Caki2 (cell line): ENCODE measurements around the gene GARNL3. TPM values are rescaled to one million over a fixed set of nuclear protein-coding genes. Genes with fewer than 3 reads are reported as not detected.
A peak's percentile ranks its signal among the peaks of the same experiment; 100 is the strongest.

ENCODE experiments used
- DNase-seq: peaks from one replicate; pipeline ENCODE4 v3.0.0-alpha.2; 2015; ENCODE audit warnings: low read depth
- in situ Hi-C: cut with HindIII; loops from 2 replicates; pipeline ENCODE4 v1.10.0; 2016; ENCODE audit warnings: low sequenced_read_pairs, low pct_unique_long_range_greater_than_20kb, mixed read lengths
- total RNA-seq: library from RNA; depleted of rRNA; stranded (reverse); fragments of >200 nt; shearing (Covaris generic); gene quantifications from 2 replicates; pipeline ENCODE4 v1.2.3, GENCODE V29; 2014; ENCODE audit warnings: low replicate concordance; rRNA removed

GARNL3 gene, protein sequence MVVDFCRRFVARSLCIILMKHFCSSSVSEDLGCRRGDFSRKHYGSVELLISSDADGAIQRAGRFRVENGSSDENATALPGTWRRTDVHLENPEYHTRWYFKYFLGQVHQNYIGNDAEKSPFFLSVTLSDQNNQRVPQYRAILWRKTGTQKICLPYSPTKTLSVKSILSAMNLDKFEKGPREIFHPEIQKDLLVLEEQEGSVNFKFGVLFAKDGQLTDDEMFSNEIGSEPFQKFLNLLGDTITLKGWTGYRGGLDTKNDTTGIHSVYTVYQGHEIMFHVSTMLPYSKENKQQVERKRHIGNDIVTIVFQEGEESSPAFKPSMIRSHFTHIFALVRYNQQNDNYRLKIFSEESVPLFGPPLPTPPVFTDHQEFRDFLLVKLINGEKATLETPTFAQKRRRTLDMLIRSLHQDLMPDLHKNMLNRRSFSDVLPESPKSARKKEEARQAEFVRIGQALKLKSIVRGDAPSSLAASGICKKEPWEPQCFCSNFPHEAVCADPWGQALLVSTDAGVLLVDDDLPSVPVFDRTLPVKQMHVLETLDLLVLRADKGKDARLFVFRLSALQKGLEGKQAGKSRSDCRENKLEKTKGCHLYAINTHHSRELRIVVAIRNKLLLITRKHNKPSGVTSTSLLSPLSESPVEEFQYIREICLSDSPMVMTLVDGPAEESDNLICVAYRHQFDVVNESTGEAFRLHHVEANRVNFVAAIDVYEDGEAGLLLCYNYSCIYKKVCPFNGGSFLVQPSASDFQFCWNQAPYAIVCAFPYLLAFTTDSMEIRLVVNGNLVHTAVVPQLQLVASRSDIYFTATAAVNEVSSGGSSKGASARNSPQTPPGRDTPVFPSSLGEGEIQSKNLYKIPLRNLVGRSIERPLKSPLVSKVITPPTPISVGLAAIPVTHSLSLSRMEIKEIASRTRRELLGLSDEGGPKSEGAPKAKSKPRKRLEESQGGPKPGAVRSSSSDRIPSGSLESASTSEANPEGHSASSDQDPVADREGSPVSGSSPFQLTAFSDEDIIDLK
- total RNA-seq, result 2.0 and 6.4 TPM in 2 replicates

DNA sequence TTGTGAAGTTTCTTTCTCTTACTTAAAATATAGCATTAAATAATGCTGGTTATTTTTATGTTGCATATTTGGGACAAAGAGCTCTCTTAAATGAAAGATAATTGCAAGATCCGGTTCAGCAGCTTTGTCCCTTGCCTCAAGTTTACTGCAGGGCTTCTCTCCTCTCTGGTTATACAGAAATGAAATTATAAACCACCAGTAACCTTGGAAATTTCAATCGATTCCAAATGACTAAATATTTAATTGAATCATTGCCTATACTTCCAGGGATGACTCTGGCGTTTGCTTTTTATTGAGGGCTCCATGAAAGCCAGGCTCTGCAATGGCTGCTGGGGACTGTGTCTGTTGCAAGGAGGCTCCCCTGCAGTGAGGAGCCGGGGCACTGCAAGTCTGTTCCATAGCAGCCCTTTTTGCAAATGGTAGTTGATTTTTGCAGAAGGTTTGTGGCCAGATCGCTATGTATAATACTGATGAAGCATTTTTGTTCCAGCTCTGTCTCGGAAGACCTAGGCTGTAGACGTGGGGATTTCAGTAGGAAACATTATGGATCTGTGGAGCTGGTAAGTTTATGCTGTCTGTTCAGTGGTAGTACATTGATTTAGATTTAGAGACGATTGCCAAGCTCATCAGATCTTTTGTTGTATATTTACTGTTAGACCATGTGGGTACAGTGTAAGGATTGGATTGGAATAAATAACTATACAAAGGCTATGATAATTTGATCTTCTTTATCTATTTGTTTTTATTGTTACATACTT, at the start of gene GARNL3:
Gene GARNL3, plus strand, starts transcription at position 313 of the 758 bp plus-strand sequence. Its CDS starts 104 bp downstream, at position 417.
- in situ Hi-C loops, result no loop called here
- DNase-seq, result no peak

DNA sequence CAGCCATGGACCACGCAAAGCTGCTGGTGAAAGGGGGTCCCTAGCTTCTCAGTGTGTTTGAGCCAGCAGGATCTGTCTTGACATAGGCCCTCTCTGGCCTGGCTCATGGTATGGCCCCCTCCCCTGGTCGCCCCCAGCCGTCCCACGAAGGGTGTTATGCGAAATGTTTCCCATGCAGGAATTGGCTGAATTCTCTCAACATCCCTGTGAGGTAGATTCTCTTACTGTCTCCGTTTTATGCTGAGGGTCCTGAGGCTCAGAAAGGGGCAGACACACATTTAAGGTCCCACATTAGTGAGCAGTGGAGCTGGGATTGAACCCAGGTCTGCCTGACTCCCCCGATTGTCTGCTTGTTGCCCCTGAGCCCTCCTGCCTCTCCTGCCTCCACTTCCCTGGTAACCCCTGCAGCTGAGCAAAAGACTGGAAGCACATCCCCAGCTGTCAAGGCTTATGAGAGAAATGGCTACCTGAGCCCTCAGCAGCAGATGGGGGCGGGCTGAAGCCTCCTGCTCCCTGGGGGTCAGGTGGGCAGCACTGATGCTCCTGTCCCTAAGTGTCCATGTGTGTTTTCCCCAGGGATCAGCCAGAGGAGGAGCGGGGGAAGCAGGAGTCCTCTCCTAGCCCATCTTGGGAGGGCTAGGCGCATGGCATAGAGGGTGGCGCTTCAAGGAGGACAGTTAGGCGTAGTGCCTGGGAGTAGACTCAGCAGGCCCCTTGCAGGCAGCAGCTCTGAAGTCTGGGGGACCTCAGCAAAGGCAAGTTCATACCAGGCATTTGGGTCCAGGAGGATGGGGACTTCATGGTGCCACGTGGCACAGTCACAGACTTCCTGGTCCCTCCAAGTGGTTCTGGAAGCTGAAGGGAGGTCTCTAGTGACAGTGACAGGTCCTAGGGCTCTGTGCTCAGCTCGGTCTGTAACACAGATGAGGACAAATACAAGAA, 49.0 kb upstream of the GARNL3 start:
- in situ Hi-C loops, result no loop called here
- DNase-seq, result no peak

DNA sequence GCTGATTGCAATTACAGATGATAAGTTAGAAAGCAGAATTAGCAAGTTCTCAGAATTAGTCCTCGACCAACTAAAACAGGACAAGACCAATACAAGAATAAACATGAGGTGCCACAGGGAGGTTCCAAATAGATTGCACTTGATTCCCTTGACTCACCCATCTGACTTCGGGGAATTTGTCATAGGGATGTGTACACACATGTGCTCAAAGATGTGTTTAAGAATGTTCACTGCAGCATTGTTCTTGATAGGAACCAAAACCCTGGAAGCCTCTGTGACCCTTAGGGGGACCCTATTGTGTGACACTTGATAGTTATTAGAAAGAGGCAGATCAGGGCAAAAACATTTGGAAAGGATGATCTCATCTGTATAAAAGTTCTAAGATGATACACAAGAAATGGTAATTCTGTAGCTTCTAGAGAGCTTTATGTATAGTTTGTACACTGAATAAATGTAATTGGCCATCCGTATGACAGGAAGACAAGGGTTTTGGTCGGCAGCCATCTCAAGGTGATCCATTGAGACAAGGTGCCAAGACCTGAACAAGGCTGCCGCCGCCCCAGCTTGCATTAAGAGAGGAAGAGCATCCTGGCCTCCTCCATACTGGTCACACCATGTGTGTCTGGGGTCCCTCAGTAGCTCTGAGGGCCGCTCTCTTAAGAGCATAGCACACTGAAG, 48.2 kb upstream of the GARNL3 start:
- in situ Hi-C loops, result no loop called here
- no peak for DNase-seq

DNA sequence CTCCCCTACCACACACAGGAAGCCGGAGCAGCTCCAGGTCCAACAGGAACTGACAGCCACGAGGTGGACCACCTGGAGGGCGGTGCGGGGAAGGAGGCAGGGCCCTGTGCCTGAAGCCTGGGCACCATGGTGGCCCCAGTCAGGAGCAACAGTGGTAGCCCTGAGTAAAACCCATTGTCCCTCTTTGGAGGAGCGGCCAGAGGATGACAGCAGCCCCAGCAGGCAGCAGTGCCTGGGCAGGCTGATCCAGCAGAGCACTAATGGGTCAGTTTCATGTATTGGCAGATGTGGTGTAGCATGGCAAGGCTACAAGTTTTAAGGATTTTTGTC, 47.7 kb upstream of the GARNL3 start:
- DNase-seq, result no peak
- in situ Hi-C loops, result no loop called here

DNA sequence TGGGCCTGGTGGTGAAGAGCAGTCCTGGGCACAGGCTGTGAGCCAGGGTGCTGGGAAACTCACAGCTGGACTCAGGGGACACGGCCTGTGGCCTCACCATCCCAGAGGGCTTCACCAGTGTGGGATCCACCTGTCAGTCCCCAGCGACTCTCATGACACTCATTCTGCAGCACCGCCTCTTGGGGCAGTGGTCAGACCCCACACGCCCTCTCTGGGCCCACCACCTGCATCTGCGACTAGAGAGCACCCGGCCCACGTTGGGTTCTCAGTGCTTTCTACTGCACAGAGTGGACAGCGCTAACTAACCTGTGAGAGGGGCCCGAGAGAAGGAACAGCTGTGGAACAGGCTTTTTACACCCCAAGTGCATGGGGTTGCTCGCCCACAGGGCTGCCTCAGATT, 45.8 kb upstream of the GARNL3 start:
- in situ Hi-C loops, result no loop called here
- DNase-seq, result no peak

DNA sequence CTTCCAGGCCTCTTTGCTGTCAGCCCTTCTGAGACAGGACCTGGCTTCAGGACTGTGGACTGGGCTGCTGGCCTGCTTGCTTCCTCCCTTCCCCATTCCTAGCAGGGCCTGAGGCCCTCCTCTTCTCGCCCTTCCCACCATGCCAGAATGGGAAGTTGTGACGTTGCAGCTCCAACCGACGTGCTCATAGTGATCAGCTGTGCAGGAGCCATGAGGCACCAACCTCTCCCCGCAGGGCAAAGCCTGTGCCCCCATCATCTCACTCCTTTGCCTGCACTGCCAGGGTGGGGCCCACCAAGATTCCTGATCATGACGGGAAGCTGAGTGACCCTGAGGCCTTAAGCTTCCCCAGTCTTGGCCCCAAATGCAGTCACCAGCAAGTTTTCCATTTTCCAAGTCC, 45.1 kb upstream of the GARNL3 start:
- DNase-seq, result no peak
- in situ Hi-C loops, result no loop called here

DNA sequence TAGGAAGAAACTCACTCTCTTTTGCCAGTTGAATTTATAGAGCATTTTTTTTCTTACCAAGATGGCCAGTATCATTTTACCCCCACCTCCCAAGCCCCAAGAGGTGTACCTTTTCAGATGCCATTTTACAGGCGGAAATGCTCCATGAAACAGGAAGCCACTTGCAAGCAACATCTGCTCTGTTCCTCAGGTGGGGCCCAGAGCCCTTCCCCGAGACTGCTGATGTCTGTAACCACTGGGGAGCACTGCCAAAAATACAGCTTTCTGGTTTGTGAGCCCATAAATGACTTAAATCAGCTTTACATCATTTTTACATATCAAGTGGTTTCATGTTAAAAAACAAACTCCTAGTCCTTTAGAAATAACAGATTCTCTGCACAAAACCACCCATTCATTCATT, 42.9 kb upstream of the GARNL3 start:
- DNase-seq, result no peak
- in situ Hi-C loops, result no loop called here

DNA sequence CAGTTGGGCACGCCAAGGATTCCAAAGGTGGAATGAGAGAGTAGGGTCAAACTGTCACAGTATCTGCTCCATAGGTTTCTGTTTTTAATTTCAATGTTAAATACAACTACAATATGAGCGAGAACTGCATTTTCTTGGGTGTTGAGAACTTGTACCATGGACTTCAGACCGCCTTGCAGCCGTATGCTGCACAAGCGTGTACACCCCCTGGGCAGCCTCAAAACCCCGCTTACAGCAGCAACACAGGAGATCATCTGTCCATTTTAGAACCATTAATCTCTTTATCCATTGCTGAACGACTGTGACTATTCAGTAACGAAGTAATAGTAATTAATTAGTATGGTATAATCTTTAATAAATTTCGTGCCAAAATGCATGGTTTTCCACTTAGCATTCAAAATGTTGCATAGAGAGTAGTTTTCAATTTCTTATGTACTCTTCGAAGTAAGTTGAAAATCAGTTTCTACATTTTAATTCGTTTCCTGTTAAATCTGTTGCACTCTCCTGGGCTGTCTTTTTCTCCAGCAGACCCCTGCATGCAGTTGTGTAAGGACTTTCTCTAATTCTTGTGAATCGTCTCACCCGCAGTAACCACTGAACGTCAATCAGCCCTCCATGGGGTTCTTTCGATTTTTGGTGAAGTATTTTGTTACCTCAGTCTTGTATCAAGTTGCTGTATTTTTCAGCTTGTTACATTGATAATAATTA, 42.0 kb upstream of the GARNL3 start:
- no peak for DNase-seq
- in situ Hi-C loops, result no loop called here

DNA sequence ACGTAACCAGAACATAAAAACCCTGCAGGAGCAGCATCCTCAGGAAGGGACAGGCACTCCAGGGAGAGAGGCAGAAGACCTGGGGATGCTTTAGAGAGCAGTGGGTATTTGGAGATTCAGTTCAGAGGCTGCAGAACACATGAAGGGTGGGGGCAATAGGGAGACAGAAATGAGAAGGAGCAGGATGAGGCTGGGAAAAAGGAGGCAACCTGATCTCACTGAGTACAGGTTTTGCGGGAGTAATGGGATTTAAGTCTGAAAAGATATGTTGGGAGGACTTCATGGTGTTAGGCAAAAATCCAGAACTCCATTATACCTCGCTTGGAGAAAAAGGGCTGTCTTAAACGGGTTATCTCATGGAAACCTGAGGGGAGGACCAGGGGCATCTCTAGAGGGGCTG, 41.3 kb upstream of the GARNL3 start:
- in situ Hi-C loops, result no loop called here
- no peak for DNase-seq

DNA sequence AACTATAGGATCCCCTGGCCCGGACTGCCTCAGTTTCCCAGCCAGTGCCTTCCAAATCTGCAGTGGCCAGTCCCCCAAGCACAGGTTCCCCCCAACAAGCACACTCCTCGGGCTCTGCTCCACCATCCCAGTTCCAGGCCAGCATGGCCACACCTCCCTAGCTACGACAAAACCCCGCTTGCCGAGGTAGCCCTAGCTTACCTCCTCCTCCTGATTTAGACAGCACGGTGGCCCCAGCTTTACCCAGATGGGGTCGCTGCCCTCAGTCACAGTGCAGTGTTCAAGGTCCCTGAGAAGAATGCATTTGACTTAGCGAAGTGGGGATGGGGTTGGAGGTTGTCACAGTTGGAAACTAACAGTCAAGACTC, 40.8 kb upstream of the GARNL3 start:
- in situ Hi-C loops, result no loop called here
- DNase-seq, result no peak

DNA sequence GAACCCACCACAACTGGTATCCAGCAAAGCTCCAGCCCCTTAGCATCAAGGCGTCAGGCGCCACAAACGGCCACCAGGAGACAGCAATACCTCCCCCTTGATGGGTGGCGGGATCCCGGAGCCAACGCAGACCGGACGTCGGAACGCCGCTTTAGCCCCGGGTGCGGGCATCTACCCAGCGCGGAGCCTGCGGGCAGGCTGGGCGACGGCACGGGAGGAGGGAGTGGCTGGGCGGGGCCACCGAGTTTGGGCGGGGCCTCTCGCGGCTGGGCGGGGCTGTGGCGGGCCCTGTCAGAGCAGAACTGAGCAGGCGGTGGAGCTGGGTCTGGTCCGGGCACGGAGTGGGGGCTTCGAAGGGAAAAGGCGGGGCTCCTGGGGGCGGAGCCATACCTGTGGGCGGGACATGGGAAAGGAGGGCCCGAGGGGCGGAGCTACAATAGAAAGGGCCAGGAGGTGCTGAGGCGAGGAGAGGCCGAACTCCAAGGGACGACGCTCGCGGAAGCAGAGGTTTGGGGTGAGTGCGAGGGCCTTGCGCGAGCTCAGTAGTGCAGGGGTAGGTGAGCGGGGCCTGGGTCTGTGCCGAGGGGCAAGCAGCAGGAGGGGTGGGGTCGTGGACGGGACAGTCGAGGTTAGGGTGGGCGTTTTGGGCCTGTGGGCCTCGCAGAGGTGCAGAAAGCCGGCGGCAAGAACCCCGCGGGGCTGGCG, 40.2 kb upstream of the GARNL3 start:
- in situ Hi-C loops, result no loop called here
- peak; percentile 95 for DNase-seq

DNA sequence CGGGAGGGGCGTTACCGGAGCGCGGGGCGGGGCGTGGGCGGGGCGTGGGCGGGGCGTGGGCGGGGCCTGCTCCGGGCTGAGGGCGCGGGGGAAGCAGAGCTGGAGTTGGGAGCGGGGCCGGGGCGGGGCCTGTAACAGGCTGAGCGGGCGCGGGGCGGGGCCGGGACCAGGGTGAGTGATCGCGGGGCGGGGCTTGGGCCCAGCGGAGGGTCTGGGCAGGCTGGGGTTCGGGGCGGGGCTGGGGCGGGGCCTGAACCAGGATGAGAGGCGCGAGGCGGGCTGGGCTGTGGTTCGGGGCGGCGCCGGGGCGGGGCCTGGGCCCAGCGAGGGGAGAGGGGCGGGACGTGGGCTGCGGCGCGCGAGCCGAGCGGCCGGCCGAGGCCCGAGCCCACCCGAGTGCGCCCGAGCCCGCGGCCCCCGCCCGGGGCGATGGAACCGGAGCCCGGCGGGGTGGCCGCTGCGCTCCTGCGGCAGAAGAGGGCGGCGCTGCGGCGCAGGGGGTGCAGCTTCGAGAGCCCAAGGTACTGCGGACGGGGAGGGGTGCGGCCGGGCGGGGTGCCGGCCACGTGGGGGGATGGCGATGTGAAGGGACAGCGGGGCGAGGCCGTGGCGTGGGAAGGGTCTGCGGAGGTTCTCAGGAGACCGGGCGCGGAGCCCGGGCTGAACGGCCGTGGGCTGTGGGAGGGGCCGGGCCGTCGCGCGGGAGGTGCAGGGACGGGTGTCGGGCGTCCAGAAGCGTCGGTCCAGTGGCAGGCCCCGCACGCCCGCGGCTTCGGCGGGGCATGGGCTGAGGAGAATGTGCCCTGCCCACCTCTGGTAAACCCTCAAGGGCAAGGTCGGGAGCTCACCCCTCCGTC, 39.5 kb upstream of the GARNL3 start:
- in situ Hi-C loops, result no loop called here
- peak; percentile 47 for DNase-seq

DNA sequence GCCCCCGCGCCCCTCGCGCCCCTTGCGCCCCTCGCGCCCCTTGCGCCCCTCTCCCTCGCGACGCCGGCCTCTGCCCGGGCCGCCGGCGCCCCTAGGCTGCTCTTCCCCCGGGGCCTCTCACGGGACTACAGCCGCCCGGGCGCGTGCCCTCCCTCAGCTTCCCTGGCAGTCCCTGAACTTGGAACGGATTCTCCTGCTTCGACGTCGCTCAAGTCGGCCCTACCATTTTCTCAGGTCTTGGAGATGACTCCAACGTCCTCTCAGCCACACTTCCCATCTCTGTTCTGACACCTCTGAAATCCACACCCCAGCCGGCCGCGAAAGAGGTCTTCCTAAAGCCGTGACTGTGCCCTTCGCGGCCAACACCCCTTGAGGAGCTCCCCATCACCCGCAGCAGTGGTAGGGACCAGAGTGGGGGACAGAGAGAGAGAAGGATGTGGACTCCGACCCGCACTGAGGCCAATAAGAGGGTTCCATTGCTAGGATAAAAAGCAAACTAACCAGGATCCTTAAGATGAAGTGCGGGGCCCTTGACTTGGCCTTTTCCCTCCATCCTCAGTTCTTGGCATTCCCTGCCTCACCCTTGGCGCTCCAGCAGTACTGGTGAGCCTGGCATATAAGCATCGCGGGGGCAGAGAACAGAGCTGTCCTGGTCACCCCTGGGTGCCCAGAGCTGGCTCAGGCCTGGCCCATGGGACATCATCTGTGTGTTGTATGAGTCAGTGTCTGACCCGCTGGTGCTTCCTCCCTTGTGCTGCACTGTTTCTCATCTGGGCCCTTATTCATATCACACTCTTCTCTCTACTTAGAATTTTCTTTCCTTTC, 38.6 kb upstream of the GARNL3 start:
- peak; percentile 36 for DNase-seq
- in situ Hi-C loops, result no loop called here

DNA sequence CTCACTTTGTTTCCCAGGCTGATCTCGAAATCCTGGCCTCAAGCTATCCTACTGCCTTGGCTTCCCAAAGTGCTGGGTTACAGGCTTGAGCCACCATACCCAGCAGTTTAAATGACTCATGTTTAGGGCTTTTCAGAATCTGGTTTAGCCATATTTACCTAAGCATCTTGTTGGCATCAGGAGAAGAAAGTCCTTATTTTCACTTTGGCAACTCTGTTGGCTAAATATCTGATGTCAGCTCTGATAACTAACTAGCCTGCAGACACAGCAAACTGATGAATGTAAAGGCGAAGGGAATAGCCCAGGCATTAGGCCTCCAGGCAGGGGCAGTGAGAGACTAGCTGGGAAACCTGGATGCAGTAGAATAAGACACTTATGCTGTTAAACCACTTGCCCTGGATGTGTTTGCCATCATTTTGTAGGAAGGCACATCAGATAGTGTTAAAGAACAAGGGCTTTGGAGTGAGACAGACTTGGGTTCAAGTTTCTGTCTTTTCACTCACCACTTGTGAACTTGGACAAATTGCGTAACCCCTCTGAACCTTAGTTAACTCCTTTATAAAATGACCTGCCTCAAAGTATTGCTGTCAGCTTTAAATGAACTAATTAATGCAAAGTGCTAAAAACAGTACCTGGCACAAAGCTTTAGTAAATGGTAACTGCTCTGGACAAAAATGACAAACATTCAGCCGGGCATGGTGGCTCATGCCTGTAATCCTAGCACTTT, 34.7 kb upstream of the GARNL3 start:
- DNase-seq, result no peak
- in situ Hi-C loops, result no loop called here
